Hepatocyte (in vitro differentiated cells): Measurements from ENCODE around the gene SLX9. TPM values are rescaled to one million over a fixed set of nuclear protein-coding genes. Genes with fewer than 3 reads are reported as not detected.

Experiments
- DNase-seq: peaks from one replicate; pipeline ENCODE4 v3.0.0-alpha.2; 2016; ENCODE audit warnings: low spot score
- H2AFZ ChIP-seq: fragments of 200-600 bp; sonication (generic); 2 replicates; pipeline ENCODE4 v1.6.0; 2016; ENCODE audit warnings: antibody characterized with exemption, mild to moderate bottlenecking
- H3K27ac ChIP-seq: fragments of 200-600 bp; sonication (generic); 2 replicates; pipeline ENCODE4 v1.5.1; 2016; ENCODE audit warnings: mild to moderate bottlenecking
- H3K27me3 ChIP-seq: fragments of 200-600 bp; sonication (generic); 2 replicates; pipeline ENCODE4 v1.6.1; 2016
- H3K36me3 ChIP-seq: fragments of 200-600 bp; sonication (generic); replicated peaks from 2 replicates; pipeline ENCODE4 v1.5.1; 2016; ENCODE audit warnings: low read depth; ENCODE audit not compliant: insufficient read depth
- H3K4me1 ChIP-seq: fragments of 200-600 bp; sonication (generic); 2 replicates; pipeline ENCODE4 v1.5.1; 2016; ENCODE audit warnings: mild to moderate bottlenecking, moderate library complexity; ENCODE audit not compliant: insufficient read depth
- H3K4me2 ChIP-seq: fragments of 200-600 bp; sonication (generic); 2 replicates; pipeline ENCODE4 v1.6.0; 2016
- H3K4me3 ChIP-seq: fragments of 200-600 bp; sonication (generic); 2 replicates; pipeline ENCODE4 v1.5.1; 2016; ENCODE audit warnings: mild to moderate bottlenecking
- H3K79me2 ChIP-seq: fragments of 200-600 bp; sonication (generic); 2 replicates; pipeline ENCODE4 v1.6.0; 2017; ENCODE audit warnings: mild to moderate bottlenecking
- H3K9me2 ChIP-seq: fragments of 200-600 bp; sonication (generic); replicated peaks from 2 replicates; pipeline ENCODE4 v1.6.0; 2017; ENCODE audit warnings: mild to moderate bottlenecking; ENCODE audit not compliant: insufficient read depth
- H3K9me3 ChIP-seq: fragments of 200-600 bp; sonication (generic); 2 replicates; pipeline ENCODE4 v1.5.1; 2016; ENCODE audit warnings: low read depth, mild to moderate bottlenecking
- H4K20me1 ChIP-seq: fragments of 200-600 bp; sonication (generic); 2 replicates; pipeline ENCODE4 v1.6.0; 2016; ENCODE audit warnings: mild to moderate bottlenecking; ENCODE audit not compliant: insufficient read depth, poor library complexity, severe bottlenecking
- EZH2 ChIP-seq: fragments of 200-600 bp; sonication (generic); IDR thresholded peaks from 2 replicates; pipeline ENCODE4 v1.6.1; 2016; ENCODE audit warnings: antibody characterized with exemption, mild to moderate bottlenecking, borderline replicate concordance
- EZH2phosphoT487 ChIP-seq: fragments of 200-600 bp; sonication (generic); IDR thresholded peaks from one replicate; pipeline ENCODE4 v1.6.1; 2018; ENCODE audit warnings: antibody characterized with exemption, mild to moderate bottlenecking, low read depth, moderate library complexity; ENCODE audit not compliant: unreplicated experiment, severe bottlenecking
- WGBS: methylation state at CpG from one replicate; pipeline ENCODE4 v1.1.6; 2016; ENCODE audit warnings: low lambda C conversion rate; ENCODE audit errors: missing lambda C conversion rate; 5-methylcytosine and 5-hydroxymethylcytosine counted together
- polyA plus RNA-seq: library from polyadenylated mRNA; unstranded; fragments of >200 nt; fragmentation: Nextera tagmentation; extraction: Ambion mirVana; gene quantifications from 2 replicates; pipeline ENCODE4 v1.2.1, GENCODE V29; 2016
- total RNA-seq: library from RNA; depleted of rRNA; stranded (reverse); fragments of >200 nt; gene quantifications from 2 replicates; pipeline ENCODE4 v1.2.3, GENCODE V29; 2014
- TF ChIP-seq, protein P1 (sequence below): fragments of 200-600 bp; sonication (generic); IDR thresholded peaks from 2 replicates; pipeline ENCODE4 v1.5.1; 2016; ENCODE audit warnings: antibody characterized with exemption, mild to moderate bottlenecking; ENCODE audit not compliant: poor library complexity

The SLX9 gene
- total and polyA plus RNA-seq, 2 experiments from 2014 or later, result 16.3 to 33.2 TPM

DNA sequence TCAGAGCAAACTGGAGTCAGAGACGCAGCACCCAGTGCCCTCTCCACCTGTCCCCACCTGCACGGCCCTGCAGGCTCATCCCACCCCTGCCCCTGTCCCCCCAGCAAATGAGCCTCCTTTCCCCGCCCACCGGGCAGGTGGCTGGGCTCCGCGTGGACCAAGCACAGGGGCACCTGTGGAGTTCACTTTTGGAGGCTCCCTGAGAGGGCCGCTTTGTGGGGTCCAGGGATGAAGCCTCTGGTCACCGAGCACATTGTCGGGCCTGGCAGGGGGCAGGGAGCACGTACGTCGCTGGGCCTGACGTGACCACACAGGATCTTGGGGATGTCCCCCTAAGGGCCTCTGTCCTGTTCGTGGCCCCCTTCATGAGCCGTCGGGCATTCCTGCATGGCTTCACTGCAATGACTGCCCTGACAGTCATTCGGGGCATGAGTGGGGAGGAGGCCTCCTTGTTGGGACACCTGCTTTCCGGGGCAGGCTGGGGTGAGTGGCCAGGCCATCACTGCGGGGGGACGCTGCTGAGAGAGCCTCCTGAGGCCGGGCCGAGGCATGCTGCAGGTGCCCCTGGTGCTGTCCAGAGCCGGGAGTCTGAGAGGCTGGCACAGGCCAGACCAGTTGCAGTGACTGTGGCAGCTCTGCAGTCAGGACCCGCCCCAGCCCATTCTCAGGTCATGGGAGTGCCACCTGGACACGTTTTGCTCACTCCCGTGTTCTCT lies 19.7 kb downstream of the SLX9 start:
- Histone ChIP-seq H2AFZ (no peak overlapping the region), H3K27me3 (no peaks in the 10 kb centered on the region), H3K4me2 (no peak overlapping the region), H4K20me1 (no peaks in the 10 kb centered on the region), H3K36me3 (no peaks in the 10 kb centered on the region), H3K79me2 (peaks cover 20% of the 10 kb centered on the region), H3K9me3 (no peaks in the 10 kb centered on the region), H3K4me1 (peaks cover 8% of the 10 kb centered on the region), H3K27ac (no peak overlapping the region), H3K4me3 (no peak overlapping the region), H3K9me2 (no peaks in the 10 kb centered on the region)
- WGBS, result 98% methylated on average over 26 of the region's 26 CpGs
- DNase-seq, result no peak
- TF ChIP-seq EZH2phosphoT487 (no peak), EZH2 (no peak)
- TF ChIP-seq, protein P1, sequence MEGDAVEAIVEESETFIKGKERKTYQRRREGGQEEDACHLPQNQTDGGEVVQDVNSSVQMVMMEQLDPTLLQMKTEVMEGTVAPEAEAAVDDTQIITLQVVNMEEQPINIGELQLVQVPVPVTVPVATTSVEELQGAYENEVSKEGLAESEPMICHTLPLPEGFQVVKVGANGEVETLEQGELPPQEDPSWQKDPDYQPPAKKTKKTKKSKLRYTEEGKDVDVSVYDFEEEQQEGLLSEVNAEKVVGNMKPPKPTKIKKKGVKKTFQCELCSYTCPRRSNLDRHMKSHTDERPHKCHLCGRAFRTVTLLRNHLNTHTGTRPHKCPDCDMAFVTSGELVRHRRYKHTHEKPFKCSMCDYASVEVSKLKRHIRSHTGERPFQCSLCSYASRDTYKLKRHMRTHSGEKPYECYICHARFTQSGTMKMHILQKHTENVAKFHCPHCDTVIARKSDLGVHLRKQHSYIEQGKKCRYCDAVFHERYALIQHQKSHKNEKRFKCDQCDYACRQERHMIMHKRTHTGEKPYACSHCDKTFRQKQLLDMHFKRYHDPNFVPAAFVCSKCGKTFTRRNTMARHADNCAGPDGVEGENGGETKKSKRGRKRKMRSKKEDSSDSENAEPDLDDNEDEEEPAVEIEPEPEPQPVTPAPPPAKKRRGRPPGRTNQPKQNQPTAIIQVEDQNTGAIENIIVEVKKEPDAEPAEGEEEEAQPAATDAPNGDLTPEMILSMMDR, result no peak

DNA sequence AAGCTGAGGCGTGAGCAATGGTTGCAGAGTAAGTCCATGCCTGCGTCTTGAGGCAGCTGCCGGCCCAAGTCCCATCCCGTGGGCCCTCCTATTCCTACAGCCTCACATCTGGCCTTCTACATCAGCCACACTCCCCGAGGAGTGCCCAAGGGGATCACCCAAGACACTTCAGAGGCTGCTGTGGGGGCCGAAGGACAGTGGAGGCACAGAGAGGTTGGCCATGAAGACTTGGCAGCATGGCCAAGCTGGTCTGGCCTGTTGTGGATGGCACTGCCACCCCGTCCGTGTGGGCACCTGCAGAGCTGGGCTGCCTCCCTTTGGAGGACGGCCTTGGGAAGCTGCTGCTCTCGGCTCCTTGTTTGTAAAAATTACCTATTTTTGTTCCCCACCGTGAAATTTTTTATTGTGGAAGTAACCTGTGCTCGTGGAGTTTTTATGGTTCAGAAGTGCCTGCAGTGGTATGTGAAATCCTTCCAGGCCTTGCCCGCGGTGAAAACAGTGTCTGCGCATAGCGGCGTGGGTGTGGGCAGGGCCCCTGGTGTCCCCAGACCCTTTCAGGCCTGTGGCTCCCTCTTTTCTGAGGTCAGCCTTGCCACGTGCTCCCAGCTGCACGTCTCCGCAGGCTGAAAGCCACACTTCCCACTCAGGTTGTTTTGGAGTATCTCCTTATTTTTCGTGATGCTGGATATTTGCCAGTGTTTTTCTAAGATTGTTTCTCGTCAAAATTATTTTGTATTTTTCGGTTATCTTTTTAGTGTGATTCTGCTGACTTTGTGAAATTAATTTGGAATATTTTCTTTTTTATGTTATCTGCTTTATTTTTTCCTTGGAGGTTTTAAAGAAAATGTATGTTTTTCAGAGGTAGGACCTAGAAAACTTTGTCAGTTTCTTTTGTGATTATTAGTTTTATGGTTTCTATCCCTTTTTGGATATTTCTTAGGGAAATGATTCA lies 20.6 kb downstream of the SLX9 start:
- no peak for DNase-seq

DNA sequence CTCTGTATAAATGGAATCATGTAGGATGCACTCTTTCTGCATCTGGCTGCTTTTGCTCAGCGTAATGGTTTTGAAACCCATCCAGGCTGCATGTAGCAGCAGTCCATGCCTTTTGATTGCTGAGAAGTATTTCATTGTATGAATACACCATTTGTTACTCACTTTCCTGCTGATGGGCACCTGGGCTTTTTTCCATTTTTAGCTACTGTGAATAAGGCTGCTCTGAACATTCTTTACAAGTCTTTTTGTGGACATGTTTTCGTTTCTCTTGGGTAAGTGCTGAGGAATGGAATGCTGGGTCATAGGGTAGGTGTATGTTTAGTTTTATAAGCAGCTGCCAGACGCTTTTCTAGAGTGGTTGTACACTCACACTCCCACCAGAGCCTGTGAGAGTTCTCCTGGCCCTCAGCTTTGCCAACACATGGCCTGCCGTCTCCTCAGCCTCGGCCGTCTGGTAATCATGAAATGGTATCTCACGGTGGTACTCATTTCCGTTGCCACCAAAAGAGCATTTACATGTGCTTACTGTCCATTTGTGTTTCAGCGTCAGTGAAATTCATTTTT lies 22.7 kb downstream of the SLX9 start:
- 51% methylated on average over 9 of the region's 9 CpGs for WGBS
- H2AFZ ChIP-seq, result no peak overlapping the region
- no peak for TF ChIP-seq EZH2phosphoT487
- no peak for TF ChIP-seq EZH2
- TF ChIP-seq, protein P1, result no peak
- H3K27ac ChIP-seq, result peak overlapping the region; percentile 69
- peaks cover 17% of the 10 kb centered on the region for H3K79me2 ChIP-seq
- H3K36me3 ChIP-seq, result no peaks in the 10 kb centered on the region
- H3K4me2 ChIP-seq, result peak overlapping the region; percentile 7
- H3K4me1 ChIP-seq, result peaks cover 8% of the 10 kb centered on the region
- no peaks in the 10 kb centered on the region for H3K9me3 ChIP-seq
- H3K9me2 ChIP-seq, result no peaks in the 10 kb centered on the region
- no peaks in the 10 kb centered on the region for H3K27me3 ChIP-seq
- peak; percentile 64 for DNase-seq
- H3K4me3 ChIP-seq, result no peak overlapping the region
- no peaks in the 10 kb centered on the region for H4K20me1 ChIP-seq

More for the DNA sequence above, 20.6 kb downstream of the SLX9 start:
- no peaks in the 10 kb centered on the region for H3K9me2 ChIP-seq
- H3K27me3 ChIP-seq, result no peaks in the 10 kb centered on the region
- H3K9me3 ChIP-seq, result no peaks in the 10 kb centered on the region
- no peak overlapping the region for H2AFZ ChIP-seq
- no peaks in the 10 kb centered on the region for H4K20me1 ChIP-seq
- no peak overlapping the region for H3K4me2 ChIP-seq
- H3K27ac ChIP-seq, result no peak overlapping the region
- no peaks in the 10 kb centered on the region for H3K36me3 ChIP-seq
- no peak for TF ChIP-seq EZH2
- TF ChIP-seq EZH2phosphoT487, result no peak
- TF ChIP-seq, protein P1, result no peak
- peaks cover 20% of the 10 kb centered on the region for H3K79me2 ChIP-seq
- H3K4me3 ChIP-seq, result no peak overlapping the region
- 97% methylated on average over 23 of the region's 23 CpGs for WGBS
- H3K4me1 ChIP-seq, result peaks cover 8% of the 10 kb centered on the region
